Adipocyte (in vitro differentiated cells): ENCODE measurements around the gene AGTR1.
"Not testable (repeated sequence)": the region's sequence is repeated elsewhere in the genome, so short reads cannot be mapped to it uniquely, and the experiment has no call there.

ENCODE experiments used
- DNase-seq: peaks from one replicate; pipeline ENCODE4 v3.0.0-alpha.2; 2015; ENCODE audit warnings: low read depth
- H3K27me3 ChIP-seq: replicated peaks from 2 replicates; pipeline ENCODE4 v1.7.0; 2013; ENCODE audit warnings: mild to moderate bottlenecking, low read length, moderate library complexity; ENCODE audit not compliant: control insufficient read depth, insufficient read depth
- H3K36me3 ChIP-seq: 2 replicates; pipeline ENCODE4 v1.7.0; 2013; ENCODE audit warnings: low read length, mild to moderate bottlenecking, moderate library complexity; ENCODE audit not compliant: control insufficient read depth, insufficient read depth, severe bottlenecking
- H3K4me1 ChIP-seq: 2 replicates; pipeline ENCODE4 v1.7.0; 2013; ENCODE audit warnings: mild to moderate bottlenecking, low read length, moderate library complexity; ENCODE audit not compliant: control insufficient read depth, insufficient read depth
- H3K4me3 ChIP-seq: 2 replicates; pipeline ENCODE4 v1.7.0; 2013; ENCODE audit warnings: mild to moderate bottlenecking, low read length, moderate library complexity
- H3K9ac ChIP-seq: 2 replicates; pipeline ENCODE4 v1.7.0; 2013; ENCODE audit warnings: mild to moderate bottlenecking, low read length, moderate library complexity
- H3K9me3 ChIP-seq: 2 replicates; pipeline ENCODE4 v1.7.0; 2013; ENCODE audit warnings: mild to moderate bottlenecking, low read length, moderate library complexity; ENCODE audit not compliant: control insufficient read depth

AGTR1 gene

DNA sequence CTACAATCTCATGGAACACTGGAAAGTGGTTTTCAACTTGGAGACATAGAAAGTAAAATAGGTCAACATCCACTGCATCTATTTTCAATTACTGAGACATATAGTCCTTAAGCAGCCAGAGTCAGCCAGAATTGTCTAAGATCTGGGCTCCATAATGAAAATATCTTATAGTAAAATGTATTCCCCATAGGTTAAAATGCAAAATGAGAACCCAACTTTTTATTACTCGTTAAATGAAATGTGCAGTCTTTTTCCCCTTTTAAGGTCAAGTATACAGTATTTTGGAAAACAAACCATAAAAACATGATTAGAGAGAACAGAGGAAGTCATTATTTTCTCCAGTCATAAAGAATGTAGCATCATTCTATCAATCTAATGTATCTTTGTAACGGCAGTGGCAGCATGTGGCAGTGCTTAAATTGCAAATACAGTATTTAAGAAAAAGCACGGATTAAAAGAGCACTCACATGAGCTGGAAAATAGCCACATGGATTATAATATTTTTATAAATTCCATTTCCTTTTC, 65.5 kb downstream of the AGTR1 start:
- H3K27me3 ChIP-seq: no peaks in the 10 kb centered on the region
- H3K4me3 ChIP-seq: no peak overlapping the region
- no peaks in the 10 kb centered on the region for H3K36me3 ChIP-seq
- DNase-seq: no peak
- H3K9ac ChIP-seq: no peak overlapping the region
- no peaks in the 10 kb centered on the region for H3K9me3 ChIP-seq
- H3K4me1 ChIP-seq: peaks cover 8% of the 10 kb centered on the region

GRCh38 chr3:148763986-148764935, 66.6 kb downstream of the AGTR1 start:
- Histone ChIP-seq H3K4me1 (no peaks in the 10 kb centered on the region), H3K27me3 (no peaks in the 10 kb centered on the region), H3K9me3 (no peaks in the 10 kb centered on the region), H3K9ac (no peak overlapping the region), H3K36me3 (no peaks in the 10 kb centered on the region), H3K4me3 (no peak overlapping the region)
- peak; percentile 27 for DNase-seq

GRCh38 chr3:148772361-148772760, 74.7 kb downstream of the AGTR1 start:
- Histone ChIP-seq H3K9ac (no peak overlapping the region), H3K9me3 (peaks cover 10% of the 10 kb centered on the region), H3K4me1 (no peaks in the 10 kb centered on the region), H3K36me3 (no peaks in the 10 kb centered on the region), H3K27me3 (no peaks in the 10 kb centered on the region), H3K4me3 (no peak overlapping the region)
- DNase-seq: no peak

GRCh38 chr3:148772835-148773234, 75.1 kb downstream of the AGTR1 start:
- H3K27me3 ChIP-seq: no peaks in the 10 kb centered on the region

GRCh38 chr3:148773805-148774204, 76.1 kb downstream of the AGTR1 start:
- Histone ChIP-seq H3K36me3 (no peaks in the 10 kb centered on the region), H3K4me1 (no peaks in the 10 kb centered on the region), H3K9me3 (peaks cover 10% of the 10 kb centered on the region), H3K4me3 (no peak overlapping the region), H3K9ac (no peak overlapping the region), H3K27me3 (no peaks in the 10 kb centered on the region)
- DNase-seq: no peak

More at GRCh38 chr3:148772835-148773234, 75.1 kb downstream of the AGTR1 start:
- Histone ChIP-seq H3K4me1 (no peaks in the 10 kb centered on the region), H3K36me3 (no peaks in the 10 kb centered on the region), H3K4me3 (no peak overlapping the region), H3K9me3 (peaks cover 10% of the 10 kb centered on the region), H3K9ac (no peak overlapping the region)
- DNase-seq: no peak

DNA sequence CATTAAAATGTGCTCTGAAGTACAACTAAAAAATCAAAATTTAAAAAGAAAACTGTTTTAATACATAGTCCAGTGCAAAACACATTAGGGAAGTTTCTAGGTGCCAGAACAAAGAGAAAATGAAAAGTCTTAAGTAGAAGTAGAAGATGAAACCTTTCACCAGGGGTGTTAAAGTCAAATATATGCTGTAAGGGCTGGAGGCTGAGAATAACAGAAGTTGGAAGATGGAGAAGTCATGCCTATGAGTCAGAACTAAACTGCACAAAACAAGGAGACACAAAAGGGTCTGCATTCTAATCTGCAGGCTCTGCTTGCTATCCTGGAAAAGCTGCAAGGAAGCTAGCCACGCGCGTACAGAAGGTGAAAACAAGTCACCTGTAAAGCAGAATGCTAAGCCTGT, 81.2 kb downstream of the AGTR1 start:
- Histone ChIP-seq H3K9me3 (no peaks in the 10 kb centered on the region), H3K36me3 (no peaks in the 10 kb centered on the region), H3K4me1 (no peaks in the 10 kb centered on the region), H3K9ac (no peak overlapping the region), H3K4me3 (no peak overlapping the region), H3K27me3 (no peaks in the 10 kb centered on the region)
- DNase-seq: no peak

DNA sequence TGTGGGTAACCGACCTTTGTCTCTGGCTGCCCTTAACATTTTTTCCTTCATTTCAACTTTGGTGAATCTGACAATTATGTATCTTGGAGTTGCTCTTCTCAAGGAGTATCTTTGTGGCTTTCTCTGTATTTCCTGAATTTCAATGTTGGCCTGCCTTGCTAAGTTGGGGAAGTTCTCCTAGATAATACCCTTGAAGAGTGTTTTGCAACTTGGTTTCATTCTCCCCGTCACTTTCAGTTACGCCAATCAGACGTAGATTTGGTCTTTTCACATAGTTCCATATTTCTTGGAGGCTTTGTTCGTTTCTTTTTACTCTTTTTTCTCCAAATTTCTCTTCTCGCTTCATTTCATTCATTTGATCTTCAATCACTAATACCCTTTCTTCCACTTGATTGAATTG, 87.3 kb downstream of the AGTR1 start:
- not testable (repeated sequence) for H3K9ac ChIP-seq, H3K4me3 ChIP-seq, H3K27me3 ChIP-seq, H3K9me3 ChIP-seq, DNase-seq, H3K36me3 ChIP-seq
- H3K4me1 ChIP-seq: peaks cover 24% of the 10 kb centered on the region

DNA sequence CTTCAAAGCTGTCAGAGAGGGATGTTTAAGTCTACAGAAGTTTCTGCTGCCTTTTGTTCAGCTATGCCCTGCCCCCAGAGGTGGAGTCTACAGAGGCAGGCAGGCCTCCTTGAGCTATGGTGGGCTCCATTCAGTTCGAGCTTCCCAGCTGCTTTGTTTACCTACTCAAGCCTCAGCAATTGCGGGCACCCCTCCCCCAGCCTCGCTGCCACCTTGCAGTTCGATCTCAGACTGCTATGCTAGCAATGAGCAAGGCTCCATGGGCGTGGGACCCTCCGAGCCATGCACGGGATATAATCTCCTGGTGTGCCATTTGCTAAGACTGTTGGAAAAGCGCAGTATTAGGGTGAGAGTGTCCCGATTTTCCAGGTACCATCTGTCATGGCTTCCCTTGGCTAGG, 88.5 kb downstream of the AGTR1 start:
- not testable (repeated sequence) for H3K9me3 ChIP-seq, H3K36me3 ChIP-seq, H3K9ac ChIP-seq, H3K27me3 ChIP-seq, DNase-seq, H3K4me3 ChIP-seq
- H3K4me1 ChIP-seq: peaks cover 36% of the 10 kb centered on the region

DNA sequence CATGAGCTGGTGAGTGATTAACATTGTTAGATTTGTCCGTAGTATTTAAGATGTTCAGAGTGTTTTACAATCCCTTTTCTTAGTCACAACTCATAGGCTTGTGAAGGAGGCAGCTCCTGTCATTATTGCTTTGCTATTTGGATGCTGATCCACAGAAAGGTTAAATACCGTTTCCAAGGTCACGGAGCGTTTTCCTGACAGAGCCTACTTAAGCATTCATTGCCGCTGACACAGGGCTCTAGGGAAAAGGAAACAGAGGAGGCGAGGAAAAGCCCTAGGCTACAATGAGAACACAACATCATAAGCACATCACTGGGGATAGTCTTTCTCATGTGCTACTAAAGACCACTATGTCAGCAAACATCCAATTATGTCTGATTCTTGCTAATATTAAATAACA, 91.4 kb downstream of the AGTR1 start:
- Histone ChIP-seq H3K9me3 (peaks cover 3% of the 10 kb centered on the region), H3K27me3 (no peaks in the 10 kb centered on the region), H3K4me1 (peaks cover 44% of the 10 kb centered on the region), H3K4me3 (peak overlapping the region; percentile 25), H3K36me3 (no peaks in the 10 kb centered on the region), H3K9ac (no peak overlapping the region)
- DNase-seq: peak; percentile 82

GRCh38 chr3:148789906-148790305, 92.2 kb downstream of the AGTR1 start:
- no peak overlapping the region for H3K4me3 ChIP-seq
- no peaks in the 10 kb centered on the region for H3K27me3 ChIP-seq
- peaks cover 3% of the 10 kb centered on the region for H3K9me3 ChIP-seq
- H3K36me3 ChIP-seq: no peaks in the 10 kb centered on the region
- peaks cover 44% of the 10 kb centered on the region for H3K4me1 ChIP-seq
- no peak overlapping the region for H3K9ac ChIP-seq
- peak; percentile 1 for DNase-seq

DNA sequence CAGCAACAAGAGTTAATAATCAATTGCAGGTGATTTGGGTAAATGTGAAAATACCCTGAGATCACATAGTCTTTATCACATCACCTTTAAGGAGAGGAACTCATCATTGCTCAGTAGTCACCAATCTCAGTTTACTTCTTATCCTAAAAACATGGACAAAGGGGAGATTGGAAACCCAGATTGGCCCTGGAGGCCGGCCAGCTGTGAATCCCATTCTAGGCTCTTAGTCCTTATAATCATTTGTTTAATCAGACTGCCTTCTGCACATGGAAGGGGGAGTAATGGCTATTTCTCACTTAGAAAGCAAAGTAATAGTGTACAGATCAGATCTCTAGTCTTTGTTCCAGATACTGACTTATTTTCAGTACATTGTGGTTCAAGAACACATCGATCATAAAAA, 92.7 kb downstream of the AGTR1 start:
- Histone ChIP-seq H3K9ac (peak overlapping the region; percentile 4), H3K4me1 (peaks cover 44% of the 10 kb centered on the region), H3K36me3 (no peaks in the 10 kb centered on the region)

More for the DNA sequence above, 92.7 kb downstream of the AGTR1 start:
- no peak for DNase-seq
- peaks cover 3% of the 10 kb centered on the region for H3K9me3 ChIP-seq
- no peak overlapping the region for H3K4me3 ChIP-seq
- no peaks in the 10 kb centered on the region for H3K27me3 ChIP-seq
